ENCODE measurements around the gene GLI1.

DNA sequence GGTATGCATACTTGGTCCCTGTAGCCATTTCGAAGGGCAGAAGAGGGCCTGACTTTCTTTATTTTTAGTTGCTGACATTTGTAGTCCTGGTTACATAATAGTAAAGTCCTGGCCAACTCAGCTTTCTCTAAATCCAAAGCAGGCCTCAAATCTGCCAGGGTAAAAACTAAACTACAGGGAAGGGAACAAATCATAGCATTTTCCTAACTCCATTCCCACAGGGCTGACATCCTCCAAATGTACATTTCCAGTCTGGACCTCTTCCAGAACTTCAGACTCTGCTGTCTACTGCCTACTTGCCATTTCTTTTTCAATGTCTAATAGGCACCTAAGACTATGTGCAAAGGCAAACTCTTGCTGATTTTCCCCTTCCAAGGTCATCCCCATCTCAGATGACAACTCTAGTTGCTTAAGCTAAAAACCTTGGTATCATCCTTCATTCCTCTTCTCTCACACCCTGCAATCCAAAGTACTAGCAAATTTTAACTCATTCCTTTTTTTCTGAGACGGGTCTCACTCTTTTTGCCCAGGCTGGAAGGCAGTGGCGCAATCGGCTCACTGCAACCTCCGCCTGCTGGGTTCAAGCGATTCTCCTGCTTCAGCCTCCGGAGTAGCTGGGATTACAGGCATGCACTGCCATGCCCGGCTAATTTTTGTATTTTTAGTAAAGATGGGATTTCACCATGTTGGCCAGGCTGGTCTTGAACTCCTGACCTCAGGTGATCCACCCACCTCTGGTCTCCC, 58.8 kb downstream of the GLI1 start:
- TF ChIP-seq, protein P1, sequence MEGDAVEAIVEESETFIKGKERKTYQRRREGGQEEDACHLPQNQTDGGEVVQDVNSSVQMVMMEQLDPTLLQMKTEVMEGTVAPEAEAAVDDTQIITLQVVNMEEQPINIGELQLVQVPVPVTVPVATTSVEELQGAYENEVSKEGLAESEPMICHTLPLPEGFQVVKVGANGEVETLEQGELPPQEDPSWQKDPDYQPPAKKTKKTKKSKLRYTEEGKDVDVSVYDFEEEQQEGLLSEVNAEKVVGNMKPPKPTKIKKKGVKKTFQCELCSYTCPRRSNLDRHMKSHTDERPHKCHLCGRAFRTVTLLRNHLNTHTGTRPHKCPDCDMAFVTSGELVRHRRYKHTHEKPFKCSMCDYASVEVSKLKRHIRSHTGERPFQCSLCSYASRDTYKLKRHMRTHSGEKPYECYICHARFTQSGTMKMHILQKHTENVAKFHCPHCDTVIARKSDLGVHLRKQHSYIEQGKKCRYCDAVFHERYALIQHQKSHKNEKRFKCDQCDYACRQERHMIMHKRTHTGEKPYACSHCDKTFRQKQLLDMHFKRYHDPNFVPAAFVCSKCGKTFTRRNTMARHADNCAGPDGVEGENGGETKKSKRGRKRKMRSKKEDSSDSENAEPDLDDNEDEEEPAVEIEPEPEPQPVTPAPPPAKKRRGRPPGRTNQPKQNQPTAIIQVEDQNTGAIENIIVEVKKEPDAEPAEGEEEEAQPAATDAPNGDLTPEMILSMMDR (IDR thresholded peaks at IDR 0.05), result no peak
- TF ChIP-seq POLR2A (IDR thresholded peaks at IDR 0.05), result no peak

All from esophagus squamous epithelium (tissue), 4 donors.